HG03045 (cell line): ENCODE data around the gene BMERB1.
"Not testable (repeated sequence)": the region's sequence is repeated elsewhere in the genome, so short reads cannot be mapped to it uniquely, and the experiment has no call there.

Experiments used
- ATAC-seq: cut with Tn5 transposase; IDR thresholded peaks from one replicate; pipeline ENCODE4 v1.9.1; 2021; ENCODE audit warnings: mild to moderate bottlenecking, moderate library complexity; ENCODE audit not compliant: unreplicated experiment

The BMERB1 gene

DNA sequence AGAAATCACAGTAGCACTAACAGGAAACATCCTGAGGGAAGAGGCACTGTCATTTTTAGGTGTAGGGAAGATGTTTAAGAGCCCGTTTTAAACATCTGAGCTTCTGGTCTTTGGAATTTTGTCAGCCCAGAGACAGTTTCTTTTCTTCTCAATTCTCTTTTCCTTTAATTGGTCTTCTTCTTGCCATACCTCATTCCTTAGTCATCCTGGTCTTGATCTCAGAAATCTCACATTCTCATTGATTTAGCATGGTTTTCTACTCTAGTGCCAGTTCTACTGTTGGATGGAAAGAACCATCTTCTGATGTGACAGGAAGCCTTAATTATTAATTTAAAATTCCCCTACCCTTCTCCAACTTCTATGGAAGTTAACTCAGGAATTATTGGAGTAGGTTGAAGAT lies 25.4 kb downstream of the BMERB1 start:
- no peak for ATAC-seq

DNA sequence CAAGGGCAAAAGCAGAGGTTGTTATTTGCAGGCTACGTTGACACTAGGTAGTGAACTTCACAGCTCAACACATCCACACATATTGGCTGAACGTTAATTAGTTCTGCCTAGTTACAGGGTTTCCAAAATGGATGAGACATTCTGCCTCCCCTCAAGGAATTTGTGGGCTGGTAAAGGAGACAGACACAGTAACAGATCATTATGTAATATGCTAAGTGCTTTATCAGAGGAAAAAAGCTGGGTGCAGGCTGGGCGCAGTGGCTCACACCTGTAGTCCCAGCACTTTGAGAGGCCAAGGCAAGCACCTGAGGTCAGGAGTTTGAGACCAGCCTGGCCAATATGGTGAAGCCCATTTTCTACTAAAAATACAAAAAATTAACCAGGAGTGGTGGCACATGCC lies 26.2 kb downstream of the BMERB1 start:
- no peak for ATAC-seq

GRCh38 chr16:15461376-15461775 lies 27.0 kb downstream of the BMERB1 start:
- ATAC-seq: no peak

DNA sequence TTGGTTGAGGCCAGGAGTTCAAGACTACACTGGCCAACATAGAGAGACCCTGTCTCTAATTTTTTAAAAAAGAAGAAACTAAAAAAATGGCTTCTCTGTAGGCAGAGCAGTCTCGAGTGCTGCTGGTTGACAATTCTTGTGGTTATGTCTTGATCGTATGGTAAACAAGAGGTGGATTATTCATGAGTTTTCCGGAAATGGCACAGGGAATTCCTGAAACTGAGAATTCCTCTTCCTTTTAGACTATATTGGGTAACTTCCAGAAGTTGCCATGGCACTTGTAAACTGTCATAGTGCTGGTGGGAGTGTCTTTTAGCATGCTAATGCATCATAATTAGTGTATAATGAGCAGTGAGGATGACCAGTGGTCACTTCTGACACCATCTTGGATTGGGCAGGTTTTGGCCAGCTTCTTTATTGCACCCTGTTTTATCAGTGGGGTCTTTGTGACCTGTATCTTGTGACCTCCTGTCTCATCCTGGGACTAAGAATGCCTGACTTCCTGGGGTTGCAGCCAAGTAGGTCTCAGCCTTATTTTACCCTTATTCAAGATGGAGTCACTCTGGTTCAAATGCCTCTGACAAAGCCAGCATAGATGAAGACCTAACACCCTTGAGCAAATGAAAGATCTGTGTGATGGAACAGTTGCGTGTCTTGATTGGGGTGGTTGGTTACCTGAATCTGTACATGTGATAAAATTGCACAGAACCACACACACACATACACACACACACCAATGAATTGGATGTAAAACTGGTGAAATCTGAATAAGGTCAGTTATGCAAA lies 30.2 kb downstream of the BMERB1 start:
- no peak for ATAC-seq

GRCh38 chr16:15466131-15466530 lies 31.7 kb downstream of the BMERB1 start:
- ATAC-seq: no peak

DNA sequence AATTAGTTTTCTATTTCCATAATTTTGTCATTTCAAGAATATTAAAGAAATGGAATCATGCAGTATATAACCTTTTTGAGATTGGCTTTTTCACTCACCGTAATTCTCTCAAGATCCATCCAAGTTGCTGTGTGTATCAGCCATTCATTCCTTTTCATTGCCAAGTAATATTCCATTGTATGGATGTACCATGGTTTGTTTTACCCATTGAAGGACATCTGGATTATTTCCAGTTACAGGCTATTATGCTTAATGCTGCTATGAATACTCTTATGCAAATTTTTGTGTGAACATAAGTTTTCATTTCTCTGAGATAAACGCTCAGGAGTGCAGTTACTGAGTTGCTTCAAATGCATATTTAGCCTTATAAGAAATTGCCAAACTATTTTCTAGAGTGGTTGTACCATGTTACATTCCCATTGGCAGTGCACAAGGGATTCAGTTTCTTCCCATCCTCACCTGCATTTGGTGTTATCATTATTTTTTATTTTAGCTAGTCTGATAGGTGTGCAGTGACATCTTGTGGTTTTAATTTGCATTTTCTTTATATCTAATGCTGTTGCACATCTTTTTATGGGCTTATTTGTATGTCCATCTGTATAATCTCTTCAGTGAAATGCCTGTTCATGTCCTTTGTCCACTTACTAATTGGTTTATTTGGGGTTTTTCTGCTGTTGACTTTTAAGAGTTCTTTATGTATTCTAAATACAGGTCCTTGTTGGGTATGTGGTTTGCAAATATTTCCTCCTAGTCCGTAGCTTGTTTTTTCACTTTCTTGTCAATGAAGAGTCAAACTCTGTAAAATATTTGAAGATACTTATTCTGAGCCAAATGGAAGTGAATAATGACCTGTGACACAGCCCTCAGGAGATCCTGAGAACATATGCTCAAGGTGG lies 32.7 kb downstream of the BMERB1 start:
- no peak for ATAC-seq

DNA sequence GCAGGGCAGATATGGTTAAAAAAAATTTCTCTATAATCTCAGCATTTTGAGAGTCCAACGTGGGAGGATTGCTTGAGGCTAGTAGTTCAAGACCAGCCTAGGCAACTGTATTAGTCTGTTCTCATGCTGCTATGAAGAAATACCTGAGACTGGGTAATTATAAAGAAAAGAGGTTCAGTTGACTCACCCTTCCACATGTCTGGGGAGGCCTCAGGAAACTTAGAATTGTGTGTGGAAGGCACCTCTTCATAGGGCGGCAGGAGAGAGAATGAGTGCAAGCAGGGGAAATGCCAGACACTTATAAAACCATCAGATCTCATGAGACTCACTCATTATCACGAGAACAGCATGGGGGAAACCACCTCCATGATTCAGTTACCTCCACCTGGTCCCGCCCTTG lies 42.6 kb downstream of the BMERB1 start:
- not testable (repeated sequence) for ATAC-seq

- ATAC-seq: no peak
Observed at GRCh38 chr16:15477802-15478201, 43.4 kb downstream of the BMERB1 start.

DNA sequence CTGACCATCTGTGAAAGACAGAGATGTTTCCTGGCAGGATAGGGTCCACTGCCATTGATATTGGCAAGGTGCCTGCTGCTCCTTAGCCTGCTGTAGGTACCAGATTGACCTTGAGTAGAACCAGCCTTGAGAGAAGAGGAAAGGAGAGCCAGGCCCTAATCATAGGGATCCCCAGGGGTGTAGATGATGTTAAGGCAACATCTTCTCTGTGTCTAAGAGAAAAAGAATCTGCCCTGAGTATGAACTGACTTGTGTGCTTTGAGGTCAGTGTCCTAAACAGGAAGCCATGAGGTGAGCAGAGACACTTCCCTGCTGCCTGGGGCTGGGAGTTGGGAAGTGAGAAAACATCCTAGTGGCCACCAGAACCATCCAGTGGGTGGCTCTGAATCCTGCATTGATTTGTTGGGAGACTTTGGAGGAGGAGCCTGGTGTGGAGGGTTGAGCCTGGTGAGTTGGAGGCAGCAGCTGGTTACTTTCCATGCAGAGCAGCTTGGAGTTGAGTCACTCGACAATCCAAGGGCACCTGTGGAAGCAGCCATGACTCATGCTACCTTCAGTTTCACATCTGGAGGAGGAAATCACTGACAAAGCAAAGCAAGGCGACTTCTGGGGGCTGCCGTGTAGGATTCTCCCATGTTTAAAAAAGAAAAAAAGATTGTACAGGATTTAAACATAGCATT lies 47.8 kb downstream of the BMERB1 start:
- ATAC-seq: no peak

- no peak for ATAC-seq
Observed at GRCh38 chr16:15482748-15483298, 48.4 kb downstream of the BMERB1 start.

- ATAC-seq: no peak
Observed at GRCh38 chr16:15483857-15484256, 49.5 kb downstream of the BMERB1 start.

DNA sequence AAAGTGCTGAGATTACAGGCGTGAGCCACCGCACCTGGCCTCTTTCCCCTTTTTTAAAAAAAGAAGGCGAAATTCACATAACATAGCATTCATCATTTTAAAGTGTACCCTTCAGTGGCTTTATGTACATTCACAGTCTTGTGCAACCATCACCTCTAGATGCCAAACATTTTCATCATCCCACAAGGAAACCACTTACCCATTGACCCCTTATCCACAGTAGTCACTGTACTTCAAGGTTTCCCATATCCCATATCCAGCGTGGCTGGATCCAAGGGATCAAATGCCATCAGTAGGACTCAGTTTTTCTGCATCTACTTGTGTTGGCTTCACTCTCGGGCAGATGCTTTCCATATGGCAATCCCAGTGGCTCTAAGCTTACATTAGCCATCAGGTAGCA lies 50.3 kb downstream of the BMERB1 start:
- ATAC-seq: no peak

GRCh38 chr16:15485175-15485574 lies 50.8 kb downstream of the BMERB1 start:
- no peak for ATAC-seq

- no peak for ATAC-seq
Observed at GRCh38 chr16:15486661-15487060, 52.3 kb downstream of the BMERB1 start.

DNA sequence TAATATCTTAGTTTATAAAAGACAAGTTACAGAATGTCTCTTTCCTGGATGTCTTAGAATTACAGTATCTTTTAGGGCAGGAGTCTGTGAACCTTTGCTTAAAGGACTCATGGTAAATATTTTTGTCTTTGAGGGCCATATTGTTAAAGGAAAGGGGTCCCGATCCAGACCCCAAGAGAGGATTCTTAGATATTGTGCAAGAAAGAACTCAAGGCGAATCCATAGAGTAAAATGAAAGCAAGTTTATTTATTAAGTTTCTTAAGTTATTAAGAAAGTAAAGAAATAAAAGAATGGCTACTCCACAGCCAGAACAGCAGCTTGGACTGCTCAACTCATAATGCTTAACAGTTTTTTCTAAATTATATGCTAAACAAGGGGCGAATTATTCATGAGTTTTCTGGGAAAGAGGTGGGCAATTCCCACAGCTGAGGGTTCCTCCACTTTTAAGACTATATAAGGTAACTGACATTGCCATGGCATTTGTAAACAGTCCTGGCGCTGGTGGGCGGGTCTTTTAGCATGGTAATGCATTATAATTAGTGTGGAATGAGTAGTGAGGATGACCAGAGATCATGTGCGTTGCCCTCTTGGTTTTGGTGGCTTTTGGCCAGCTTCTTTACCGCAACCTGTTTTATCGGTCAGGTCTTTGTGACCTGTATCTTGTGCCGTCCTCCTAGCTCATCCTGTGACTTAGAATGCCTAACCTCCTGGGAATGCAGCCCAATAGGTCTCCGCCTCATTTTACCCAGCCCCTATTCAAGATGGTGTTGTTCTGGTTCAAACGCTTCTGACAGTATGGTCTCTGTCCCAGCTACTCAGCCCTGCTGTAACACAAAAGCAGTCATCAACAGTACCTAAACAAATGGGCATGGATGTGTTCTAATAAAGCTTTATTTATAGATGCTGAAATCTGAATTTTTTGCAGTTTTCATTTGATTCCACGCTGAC lies 53.2 kb downstream of the BMERB1 start:
- no peak for ATAC-seq

- no peak for ATAC-seq
Observed at GRCh38 chr16:15489016-15489415, 54.6 kb downstream of the BMERB1 start.

DNA sequence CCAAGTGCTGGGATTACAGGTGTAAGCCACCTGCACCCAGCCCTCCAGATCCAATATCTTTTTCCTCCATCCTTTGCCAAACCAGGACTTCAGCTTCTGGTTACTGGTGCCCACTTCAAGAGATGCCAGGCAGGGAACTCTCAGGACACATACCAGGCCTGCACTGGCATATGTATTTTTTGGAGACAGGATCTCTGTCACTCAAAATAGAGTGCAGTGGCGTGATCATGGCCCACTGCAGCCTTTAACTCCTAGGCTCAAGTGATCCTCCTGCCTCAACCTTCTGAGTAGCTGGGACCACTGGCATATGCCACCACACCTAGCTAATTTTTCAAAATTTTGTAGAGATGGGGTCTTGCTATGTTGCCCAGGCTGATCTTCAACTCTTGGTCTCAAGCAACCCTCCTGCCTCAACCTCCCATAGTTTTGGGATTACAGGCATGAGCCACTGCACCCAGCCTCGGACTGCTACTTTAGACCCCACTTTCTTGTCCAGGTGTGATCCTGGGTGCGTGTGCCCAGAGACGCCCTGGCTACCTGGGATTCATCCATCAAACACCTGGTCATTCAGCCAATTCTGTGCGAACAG lies 55.8 kb downstream of the BMERB1 start:
- ATAC-seq: no peak

DNA sequence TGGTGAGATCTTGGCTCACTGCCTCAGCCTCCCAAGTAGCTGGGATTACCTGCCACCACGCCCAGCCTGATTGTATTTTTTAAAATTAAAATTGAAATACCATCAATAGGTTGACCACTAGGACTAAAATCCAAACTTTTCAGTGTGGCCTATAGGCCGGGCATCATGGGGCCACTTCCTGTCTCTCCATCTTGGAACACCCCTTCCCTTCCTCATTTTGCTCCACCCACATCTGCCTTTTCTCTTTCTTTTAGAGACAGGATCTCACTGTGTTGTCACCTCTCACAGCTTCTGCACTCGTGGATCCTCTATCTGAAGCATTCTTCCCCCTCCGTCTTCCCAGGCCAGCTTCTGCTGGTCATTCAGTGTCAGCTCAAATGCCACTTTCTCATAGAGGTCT lies 57.0 kb downstream of the BMERB1 start:
- ATAC-seq: no peak

DNA sequence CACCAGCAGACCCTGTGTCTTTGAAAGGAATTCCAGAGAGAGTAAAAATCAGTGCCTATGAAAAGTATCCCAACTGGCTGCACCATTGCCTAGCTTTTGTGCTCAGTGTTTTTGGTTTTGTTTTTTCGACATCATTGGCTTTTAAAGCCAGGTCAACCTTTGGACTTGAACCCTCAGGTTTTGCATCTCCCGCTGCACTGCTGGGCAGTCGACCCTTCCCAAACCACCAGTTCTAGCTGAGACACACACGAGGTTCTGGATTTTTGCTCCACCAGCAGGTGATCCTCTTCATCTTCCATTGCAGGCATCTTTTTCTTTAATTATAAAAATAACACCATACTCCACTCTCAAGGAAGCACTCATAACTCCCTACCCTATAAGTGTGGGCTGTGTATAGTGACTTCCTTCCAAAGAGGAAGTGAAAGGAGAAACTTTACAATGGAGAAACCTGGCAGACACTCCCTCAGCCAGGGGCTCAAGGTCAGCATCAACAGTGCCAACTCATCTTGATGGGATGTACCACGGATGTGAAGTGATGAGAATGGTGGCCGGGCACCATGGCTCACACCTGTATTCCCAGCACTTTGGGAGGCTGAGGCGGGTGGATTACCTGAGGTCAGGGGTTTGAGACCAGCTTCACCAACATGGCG lies 57.8 kb downstream of the BMERB1 start:
- ATAC-seq: no peak
